HepG2 (cell line): ENCODE measurements around the gene NOL4L. TPM values are rescaled to one million over a fixed set of nuclear protein-coding genes. Genes with fewer than 3 reads are reported as not detected.

ENCODE experiments used
- ATAD3A ChIP-seq: sonication (generic); formaldehyde crosslinking; IDR thresholded peaks from 2 replicates; pipeline ENCODE4 v1.4.0; 2020; ENCODE audit warnings: missing genetic modification reagents
- DNMT3B ChIP-seq: conservative IDR thresholded peaks from 2 replicates; pipeline ENCODE4 v1.6.1; 2016; ENCODE audit warnings: missing biosample characterization, control low read depth
- ELF3 ChIP-seq: IDR thresholded peaks from 2 replicates; pipeline ENCODE4 v1.6.1; 2016; ENCODE audit warnings: missing genetic modification reagents, missing compliant biosample characterization
- ETS1 ChIP-seq: sonication (generic); formaldehyde crosslinking; IDR thresholded peaks from 2 replicates; pipeline ENCODE4 v1.4.0; 2020; ENCODE audit warnings: missing genetic modification reagents
- HNF4G ChIP-seq, 2 experiments: sonication (generic) in 1 of 2; formaldehyde crosslinking in 1 of 2; IDR thresholded peaks; 2 replicates each; pipeline versions ENCODE4 v1.4.0 to v1.6.1; 2011 to 2020; ENCODE audit warnings: borderline replicate concordance in 2 of 2, low read depth in 2 of 2, mild to moderate bottlenecking in 2 of 2, low read length in 1 of 2, missing genetic modification reagents in 1 of 2, moderate library complexity in 1 of 2
- KLF15 ChIP-seq: sonication (generic); formaldehyde crosslinking; IDR thresholded peaks from 2 replicates; pipeline ENCODE4 v1.8.1; 2023; ENCODE audit warnings: borderline replicate concordance, mild to moderate bottlenecking, inconsistent platforms, missing genetic modification reagents, mixed read lengths
- KLF16 ChIP-seq, 2 experiments: sonication (generic) in 1 of 2; formaldehyde crosslinking in 1 of 2; IDR thresholded peaks; 2 replicates each; pipeline versions ENCODE4 v1.6.1 to v1.8.0; 2016 to 2023; ENCODE audit warnings: missing genetic modification reagents in 2 of 2, missing compliant biosample characterization in 1 of 2
- MTA1 ChIP-seq: sonication (generic); formaldehyde crosslinking; IDR thresholded peaks from 2 replicates; pipeline ENCODE4 v1.4.0; 2020; ENCODE audit warnings: missing genetic modification reagents, mild to moderate bottlenecking, borderline replicate concordance
- PAF1 ChIP-seq: IDR thresholded peaks from 2 replicates; pipeline ENCODE4 v1.6.1; 2016; ENCODE audit warnings: missing genetic modification reagents, missing compliant biosample characterization
- PHF8 ChIP-seq: sonication (generic); formaldehyde crosslinking; IDR thresholded peaks from 2 replicates; pipeline ENCODE4 v1.5.0; 2020; ENCODE audit warnings: missing genetic modification reagents
- POLR2A ChIP-seq, 2 experiments: IDR thresholded peaks; 2 replicates each; pipeline ENCODE4 v1.6.1; 2011; ENCODE audit warnings: low read depth in 2 of 2, low read length in 2 of 2, mild to moderate bottlenecking in 1 of 2, moderate library complexity in 1 of 2; ENCODE audit not compliant: insufficient read depth in 1 of 2
- SCMH1 ChIP-seq: sonication (generic); formaldehyde crosslinking; IDR thresholded peaks from 2 replicates; pipeline ENCODE4 v1.9.0; 2021; ENCODE audit warnings: missing genetic modification reagents, mild to moderate bottlenecking, borderline replicate concordance
- SOX5 ChIP-seq: IDR thresholded peaks from 2 replicates; pipeline ENCODE4 v1.6.1; 2016; ENCODE audit warnings: borderline replicate concordance
- ZNF557 ChIP-seq: sonication (generic); formaldehyde crosslinking; IDR thresholded peaks from 2 replicates; pipeline ENCODE4 v1.4.0; 2020; ENCODE audit warnings: missing genetic modification reagents
- ZNF788 ChIP-seq: sonication (generic); formaldehyde crosslinking; IDR thresholded peaks from 2 replicates; pipeline ENCODE4 v1.5.0; 2020; ENCODE audit warnings: mild to moderate bottlenecking, missing genetic modification reagents, borderline replicate concordance
- ZNF878 ChIP-seq: sonication (generic); formaldehyde crosslinking; IDR thresholded peaks from 2 replicates; pipeline ENCODE4 v1.8.1; 2023; ENCODE audit warnings: mild to moderate bottlenecking, missing genetic modification reagents, moderate library complexity
- polyA plus RNA-seq, 8 experiments: library from polyadenylated mRNA; depleted of rRNA in 3 of 8; stranded (reverse) in 7 of 8; unstranded in 1 of 8; fragments of >200 nt; fragmentation: Illumina TruSeq in 4 of 8; extraction: Trizol in 4 of 8; gene quantifications; 2 replicates each; pipeline versions ENCODE4 v1.2.1 to v1.2.3, GENCODE V29; 2011 to 2016; ENCODE audit warnings: low read depth in 4 of 8, missing spikeins in 1 of 8, mixed read lengths in 1 of 8; ENCODE audit not compliant: insufficient read depth in 1 of 8
- total RNA-seq, 5 experiments: library from RNA; depleted of rRNA; stranded (reverse); fragments of >200 nt; fragmentation: Illumina TruSeq; extraction: Trizol; gene quantifications; 2 replicates each; pipeline ENCODE4 v1.2.3, GENCODE V29; 2016; ENCODE audit warnings: low read depth in 1 of 5
- TF ChIP-seq, protein P1 (sequence below): sonication (generic); formaldehyde crosslinking; IDR thresholded peaks from 2 replicates; pipeline ENCODE4 v1.5.1; 2020; ENCODE audit warnings: missing genetic modification reagents, mild to moderate bottlenecking, borderline replicate concordance
- TF ChIP-seq, protein P2 (sequence below): sonication (generic); formaldehyde crosslinking; IDR thresholded peaks from 2 replicates; pipeline ENCODE4 v1.4.0; 2020; ENCODE audit warnings: missing genetic modification reagents
- TF ChIP-seq, protein P3 (sequence below): sonication (generic); formaldehyde crosslinking; IDR thresholded peaks from 2 replicates; pipeline ENCODE4 v1.8.0; 2022; ENCODE audit warnings: mild to moderate bottlenecking, missing genetic modification reagents, borderline replicate concordance
- TF ChIP-seq, protein P4 (sequence below): sonication (generic); formaldehyde crosslinking; IDR thresholded peaks from 2 replicates; pipeline ENCODE4 v1.4.0; 2020; ENCODE audit warnings: low read depth, missing genetic modification reagents

The NOL4L gene
- total and polyA plus RNA-seq, 2 of the 13 experiments (the other 11 are each of a cell fraction or from before 2014, with no cell fraction given) = 16.6 to 35.4 TPM

DNA sequence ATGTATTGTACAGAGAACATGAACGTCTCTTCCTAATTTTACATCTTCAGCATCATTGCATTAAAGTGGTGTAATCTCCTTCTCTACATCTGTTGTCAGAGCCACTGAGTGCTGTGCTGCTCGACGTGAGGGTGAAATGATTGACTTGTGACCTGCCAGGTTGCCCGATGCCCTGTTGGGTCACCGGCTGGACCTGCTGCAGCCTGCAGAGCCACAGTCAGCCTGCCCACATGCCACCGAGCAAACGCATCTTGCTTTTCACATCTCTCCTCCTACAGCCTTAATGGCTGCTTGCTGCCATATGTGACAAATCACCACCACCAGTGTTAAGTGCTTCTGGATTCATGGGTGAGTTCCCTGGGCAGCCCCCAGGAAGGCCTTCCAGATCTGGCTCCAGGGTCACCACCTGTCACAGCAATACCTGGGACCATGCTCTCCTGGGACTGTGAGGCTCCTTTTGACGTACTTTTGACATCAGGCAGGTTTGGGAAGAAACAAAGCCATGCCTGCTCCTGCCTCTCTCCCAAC is 146.7 kb downstream of the NOL4L start (continued):
- TF ChIP-seq ZNF878 (CRISPR knock-in tag) = no peak
- no peak for TF ChIP-seq KLF15 (CRISPR knock-in tag)
- TF ChIP-seq, protein P1, sequence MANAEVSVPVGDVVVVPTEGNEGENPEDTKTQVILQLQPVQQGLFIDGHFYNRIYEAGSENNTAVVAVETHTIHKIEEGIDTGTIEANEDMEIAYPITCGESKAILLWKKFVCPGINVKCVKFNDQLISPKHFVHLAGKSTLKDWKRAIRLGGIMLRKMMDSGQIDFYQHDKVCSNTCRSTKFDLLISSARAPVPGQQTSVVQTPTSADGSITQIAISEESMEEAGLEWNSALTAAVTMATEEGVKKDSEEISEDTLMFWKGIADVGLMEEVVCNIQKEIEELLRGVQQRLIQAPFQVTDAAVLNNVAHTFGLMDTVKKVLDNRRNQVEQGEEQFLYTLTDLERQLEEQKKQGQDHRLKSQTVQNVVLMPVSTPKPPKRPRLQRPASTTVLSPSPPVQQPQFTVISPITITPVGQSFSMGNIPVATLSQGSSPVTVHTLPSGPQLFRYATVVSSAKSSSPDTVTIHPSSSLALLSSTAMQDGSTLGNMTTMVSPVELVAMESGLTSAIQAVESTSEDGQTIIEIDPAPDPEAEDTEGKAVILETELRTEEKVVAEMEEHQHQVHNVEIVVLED (CRISPR knock-in tag) = no peak
- TF ChIP-seq HNF4G (IDR thresholded peaks at IDR 0.05; ENCODE audit: borderline replicate concordance, low read depth, low read length) = no peak
- no peak for TF ChIP-seq HNF4G (CRISPR knock-in tag; IDR thresholded peaks at IDR 0.05; ENCODE audit: borderline replicate concordance, low read depth)
- no peak for TF ChIP-seq ELF3 (CRISPR knock-in tag)
- no peak for TF ChIP-seq SOX5
- TF ChIP-seq ZNF557 (CRISPR knock-in tag) = no peak
- TF ChIP-seq SCMH1 (CRISPR knock-in tag) = no peak
- no peak for TF ChIP-seq ZNF788
- TF ChIP-seq, protein P2, sequence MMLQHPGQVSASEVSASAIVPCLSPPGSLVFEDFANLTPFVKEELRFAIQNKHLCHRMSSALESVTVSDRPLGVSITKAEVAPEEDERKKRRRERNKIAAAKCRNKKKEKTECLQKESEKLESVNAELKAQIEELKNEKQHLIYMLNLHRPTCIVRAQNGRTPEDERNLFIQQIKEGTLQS (CRISPR knock-in tag) = no peak
- 0 out of 2 replicates have a peak, but pooled peaks have one; percentile 18 for TF ChIP-seq MTA1 (CRISPR knock-in tag)
- TF ChIP-seq ATAD3A (CRISPR knock-in tag) = 0 out of 2 replicates have a peak, but pooled peaks have one; percentile 65
- peak in 1 of 2 experiments; percentile 20; a peak in 1 of 4 replicates for TF ChIP-seq KLF16 (CRISPR knock-in tag; IDR thresholded peaks at IDR 0.05)
- TF ChIP-seq DNMT3B (CRISPR knock-in tag) = no peak
- no peak for TF ChIP-seq PHF8 (CRISPR knock-in tag)
- no peak for TF ChIP-seq ETS1
- TF ChIP-seq, protein P3, sequence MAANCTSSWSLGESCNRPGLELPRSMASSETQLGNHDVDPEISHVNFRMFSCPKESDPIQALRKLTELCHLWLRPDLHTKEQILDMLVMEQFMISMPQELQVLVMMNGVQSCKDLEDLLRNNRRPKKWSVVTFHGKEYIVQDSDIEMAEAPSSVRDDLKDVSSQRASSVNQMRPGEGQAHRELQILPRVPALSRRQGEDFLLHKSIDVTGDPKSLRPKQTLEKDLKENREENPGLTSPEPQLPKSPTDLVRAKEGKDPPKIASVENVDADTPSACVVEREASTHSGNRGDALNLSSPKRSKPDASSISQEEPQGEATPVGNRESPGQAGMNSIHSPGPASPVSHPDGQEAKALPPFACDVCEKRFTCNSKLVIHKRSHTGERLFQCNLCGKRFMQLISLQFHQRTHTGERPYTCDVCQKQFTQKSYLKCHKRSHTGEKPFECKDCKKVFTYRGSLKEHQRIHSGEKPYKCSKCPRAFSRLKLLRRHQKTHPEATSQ (CRISPR knock-in tag) = no peak
- TF ChIP-seq PAF1 = peak; percentile 70; the same call in 1 of the 2 replicates
- TF ChIP-seq, protein P4, sequence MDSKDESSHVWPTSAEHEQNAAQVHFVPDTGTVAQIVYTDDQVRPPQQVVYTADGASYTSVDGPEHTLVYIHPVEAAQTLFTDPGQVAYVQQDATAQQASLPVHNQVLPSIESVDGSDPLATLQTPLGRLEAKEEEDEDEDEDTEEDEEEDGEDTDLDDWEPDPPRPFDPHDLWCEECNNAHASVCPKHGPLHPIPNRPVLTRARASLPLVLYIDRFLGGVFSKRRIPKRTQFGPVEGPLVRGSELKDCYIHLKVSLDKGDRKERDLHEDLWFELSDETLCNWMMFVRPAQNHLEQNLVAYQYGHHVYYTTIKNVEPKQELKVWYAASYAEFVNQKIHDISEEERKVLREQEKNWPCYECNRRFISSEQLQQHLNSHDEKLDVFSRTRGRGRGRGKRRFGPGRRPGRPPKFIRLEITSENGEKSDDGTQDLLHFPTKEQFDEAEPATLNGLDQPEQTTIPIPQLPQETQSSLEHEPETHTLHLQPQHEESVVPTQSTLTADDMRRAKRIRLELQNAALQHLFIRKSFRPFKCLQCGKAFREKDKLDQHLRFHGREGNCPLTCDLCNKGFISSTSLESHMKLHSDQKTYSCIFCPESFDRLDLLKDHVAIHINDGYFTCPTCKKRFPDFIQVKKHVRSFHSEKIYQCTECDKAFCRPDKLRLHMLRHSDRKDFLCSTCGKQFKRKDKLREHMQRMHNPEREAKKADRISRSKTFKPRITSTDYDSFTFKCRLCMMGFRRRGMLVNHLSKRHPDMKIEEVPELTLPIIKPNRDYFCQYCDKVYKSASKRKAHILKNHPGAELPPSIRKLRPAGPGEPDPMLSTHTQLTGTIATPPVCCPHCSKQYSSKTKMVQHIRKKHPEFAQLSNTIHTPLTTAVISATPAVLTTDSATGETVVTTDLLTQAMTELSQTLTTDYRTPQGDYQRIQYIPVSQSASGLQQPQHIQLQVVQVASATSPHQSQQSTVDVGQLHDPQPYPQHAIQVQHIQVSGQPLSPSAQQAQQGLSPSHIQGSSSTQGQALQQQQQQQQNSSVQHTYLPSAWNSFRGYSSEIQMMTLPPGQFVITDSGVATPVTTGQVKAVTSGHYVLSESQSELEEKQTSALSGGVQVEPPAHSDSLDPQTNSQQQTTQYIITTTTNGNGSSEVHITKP (CRISPR knock-in tag) = no peak
- TF ChIP-seq POLR2A (IDR thresholded peaks at IDR 0.05; ENCODE audit: insufficient read depth in 1 of 2, low read depth in 2 of 2, low read length in 2 of 2) = peak in 1 of 2 experiments; percentile 8; a peak in 1 of 4 replicates
